ENCODE measurements around the gene ZNF708. TPM values are rescaled to one million over a fixed set of nuclear protein-coding genes. Genes with fewer than 3 reads are reported as not detected.
A peak's percentile ranks its signal among the peaks of the same experiment; 100 is the strongest.

Gene ZNF708
- total and polyA plus RNA-seq, 2 of the 8 experiments (the other 6 are each of a cell fraction or from before 2014, with no cell fraction given) = 4.1 to 40.0 TPM

DNA sequence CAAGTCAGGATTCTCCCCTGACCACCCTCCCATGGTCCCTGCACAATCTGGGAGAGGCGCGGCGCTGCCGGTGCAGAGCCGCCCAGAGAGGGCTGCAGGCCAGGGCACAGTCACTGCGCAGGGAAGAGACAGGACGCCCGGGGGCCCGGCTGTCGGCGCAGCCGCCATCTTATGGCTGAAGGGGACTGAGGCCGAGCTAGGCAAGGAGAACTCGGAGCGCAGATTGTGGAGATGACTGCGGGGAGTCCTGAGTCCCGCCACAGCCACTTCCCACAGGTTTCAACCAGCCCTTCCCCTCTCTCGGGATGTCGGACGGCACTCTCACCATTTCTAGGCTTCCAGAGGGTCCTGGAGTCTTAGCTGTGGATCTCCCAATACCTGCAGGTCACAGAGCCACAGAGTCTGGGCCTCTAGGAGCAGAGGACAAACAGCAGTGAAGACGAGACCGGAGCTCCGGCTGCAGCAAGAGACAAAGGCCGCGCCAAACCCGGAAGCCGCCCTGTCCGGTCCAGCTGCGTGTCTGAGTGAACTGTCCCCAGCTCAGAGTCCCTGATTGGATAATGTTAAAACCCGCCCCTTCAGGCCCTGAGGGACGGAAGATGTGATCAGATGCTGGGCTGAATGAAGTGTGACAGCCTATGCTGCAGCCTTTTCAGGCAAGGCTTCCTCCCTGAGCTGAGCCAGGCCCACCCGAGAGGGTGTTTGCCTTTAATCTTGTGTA, at the start of gene ZNF708 (continued):
- TF ChIP-seq EP300 (IDR thresholded peaks at IDR 0.05; ENCODE audit: borderline replicate concordance in 1 of 2, low read depth in 2 of 2, low read length in 2 of 2) (no peak), TCF12 (IDR thresholded peaks at IDR 0.05; ENCODE audit: low read depth, low read length) (no peak), POLR2A (IDR thresholded peaks at IDR 0.05; ENCODE audit: control extremely low read depth in 1 of 2, low read depth in 2 of 2, low read length in 2 of 2) (peak; percentile 90 to 99), KDM4A (IDR thresholded peaks at IDR 0.05; ENCODE audit: low read depth, low read length, severe bottlenecking) (peak; percentile 41), SIRT6 (IDR thresholded peaks at IDR 0.05; ENCODE audit: low read length) (no peak), JUND (IDR thresholded peaks at IDR 0.05; ENCODE audit: low read length) (no peak), KDM5A (IDR thresholded peaks at IDR 0.05; ENCODE audit: low read length) (0 out of 2 replicates have a peak, but pooled peaks have one; percentile 29), TEAD4 (IDR thresholded peaks at IDR 0.05; ENCODE audit: low read depth, low read length) (no peak), SAP30 (IDR thresholded peaks at IDR 0.05; ENCODE audit: insufficient read depth, insufficient replicate concordance, low read length) (peak; percentile 75), CTBP2 (IDR thresholded peaks at IDR 0.05; ENCODE audit: borderline replicate concordance, insufficient read depth, insufficient read length, low read length) (no peak), RFX5 (IDR thresholded peaks at IDR 0.05; ENCODE audit: borderline replicate concordance, low read depth, low read length) (no peak), HDAC6 (IDR thresholded peaks at IDR 0.05; ENCODE audit: low read depth, low read length) (no peak), YY1 (IDR thresholded peaks at IDR 0.05; ENCODE audit: low read depth, low read length) (peak; percentile 88), ZNF274 (IDR thresholded peaks at IDR 0.05; ENCODE audit: borderline replicate concordance, extremely low read depth, low read length) (no peak), BACH1 (IDR thresholded peaks at IDR 0.05; ENCODE audit: low read length) (no peak), RXRA (IDR thresholded peaks at IDR 0.05; ENCODE audit: insufficient read depth, low read depth, low read length) (no peak), POU5F1 (IDR thresholded peaks at IDR 0.05; ENCODE audit: low read depth, low read length) (no peak), SP4 (IDR thresholded peaks at IDR 0.05; ENCODE audit: low read length) (no peak), POLR2AphosphoS5 (IDR thresholded peaks at IDR 0.05; ENCODE audit: low read depth, low read length) (peak; percentile 92), SRF (IDR thresholded peaks at IDR 0.05; ENCODE audit: low read depth, low read length) (no peak), GTF2F1 (IDR thresholded peaks at IDR 0.05; ENCODE audit: borderline replicate concordance, low read depth, low read length) (0 out of 2 replicates have a peak, but pooled peaks have one; percentile 49)
- TF ChIP-seq, protein P1, sequence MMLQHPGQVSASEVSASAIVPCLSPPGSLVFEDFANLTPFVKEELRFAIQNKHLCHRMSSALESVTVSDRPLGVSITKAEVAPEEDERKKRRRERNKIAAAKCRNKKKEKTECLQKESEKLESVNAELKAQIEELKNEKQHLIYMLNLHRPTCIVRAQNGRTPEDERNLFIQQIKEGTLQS (IDR thresholded peaks at IDR 0.05; ENCODE audit: insufficient read depth, low read depth, low read length) = no peak
- TF ChIP-seq, protein P2, sequence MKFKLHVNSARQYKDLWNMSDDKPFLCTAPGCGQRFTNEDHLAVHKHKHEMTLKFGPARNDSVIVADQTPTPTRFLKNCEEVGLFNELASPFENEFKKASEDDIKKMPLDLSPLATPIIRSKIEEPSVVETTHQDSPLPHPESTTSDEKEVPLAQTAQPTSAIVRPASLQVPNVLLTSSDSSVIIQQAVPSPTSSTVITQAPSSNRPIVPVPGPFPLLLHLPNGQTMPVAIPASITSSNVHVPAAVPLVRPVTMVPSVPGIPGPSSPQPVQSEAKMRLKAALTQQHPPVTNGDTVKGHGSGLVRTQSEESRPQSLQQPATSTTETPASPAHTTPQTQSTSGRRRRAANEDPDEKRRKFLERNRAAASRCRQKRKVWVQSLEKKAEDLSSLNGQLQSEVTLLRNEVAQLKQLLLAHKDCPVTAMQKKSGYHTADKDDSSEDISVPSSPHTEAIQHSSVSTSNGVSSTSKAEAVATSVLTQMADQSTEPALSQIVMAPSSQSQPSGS (IDR thresholded peaks at IDR 0.05; ENCODE audit: low read length) = 0 out of 2 replicates have a peak, but pooled peaks have one; percentile 8
